Measurements from ENCODE around the gene NAGA.
"Not testable (repeated sequence)": the region's sequence is repeated elsewhere in the genome, so short reads cannot be mapped to it uniquely, and the experiment has no call there.

Gene NAGA

DNA sequence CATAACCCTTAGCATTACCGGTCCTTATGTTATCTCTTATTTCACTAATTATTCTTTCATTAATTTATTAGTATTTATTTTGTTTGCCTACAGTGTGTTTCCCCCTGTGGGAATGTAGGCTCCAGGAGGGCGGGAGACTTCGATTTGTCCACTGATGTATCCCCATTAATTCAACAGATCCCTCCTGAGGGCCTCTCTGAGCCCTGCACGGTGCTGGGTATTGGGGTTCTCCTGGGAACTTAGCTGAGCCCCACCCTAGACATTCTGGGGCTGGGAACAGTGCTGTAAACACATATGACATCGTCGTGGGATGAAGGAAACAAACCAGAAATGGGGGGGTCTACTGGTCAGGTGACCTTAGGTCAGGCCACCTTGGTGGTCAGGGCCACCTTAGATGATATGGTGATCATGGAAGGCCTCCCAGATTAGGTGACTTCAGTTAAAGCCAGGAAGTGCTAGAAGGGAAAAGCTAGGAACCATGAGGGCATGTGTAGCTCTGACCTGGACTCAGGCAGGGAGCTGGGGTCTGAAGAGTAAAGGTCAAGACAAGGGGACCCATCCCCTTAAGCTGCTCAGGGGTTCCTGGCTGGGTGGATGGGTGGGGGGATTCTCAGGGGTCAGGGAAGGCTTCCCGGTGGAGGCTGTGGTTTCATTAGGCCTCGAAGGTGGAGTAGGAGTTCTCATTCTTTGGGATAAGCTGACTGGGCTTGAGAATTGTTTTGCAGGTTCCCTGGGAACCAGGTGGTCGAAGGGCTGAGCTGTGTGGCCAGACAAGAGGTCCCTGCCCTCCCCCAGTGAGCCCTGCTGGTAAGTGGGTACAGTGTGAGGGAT, 4.4 kb upstream of the NAGA start:
- no peak for DNase-seq (ENCODE audit: low read depth in 2 of 2)

DNA sequence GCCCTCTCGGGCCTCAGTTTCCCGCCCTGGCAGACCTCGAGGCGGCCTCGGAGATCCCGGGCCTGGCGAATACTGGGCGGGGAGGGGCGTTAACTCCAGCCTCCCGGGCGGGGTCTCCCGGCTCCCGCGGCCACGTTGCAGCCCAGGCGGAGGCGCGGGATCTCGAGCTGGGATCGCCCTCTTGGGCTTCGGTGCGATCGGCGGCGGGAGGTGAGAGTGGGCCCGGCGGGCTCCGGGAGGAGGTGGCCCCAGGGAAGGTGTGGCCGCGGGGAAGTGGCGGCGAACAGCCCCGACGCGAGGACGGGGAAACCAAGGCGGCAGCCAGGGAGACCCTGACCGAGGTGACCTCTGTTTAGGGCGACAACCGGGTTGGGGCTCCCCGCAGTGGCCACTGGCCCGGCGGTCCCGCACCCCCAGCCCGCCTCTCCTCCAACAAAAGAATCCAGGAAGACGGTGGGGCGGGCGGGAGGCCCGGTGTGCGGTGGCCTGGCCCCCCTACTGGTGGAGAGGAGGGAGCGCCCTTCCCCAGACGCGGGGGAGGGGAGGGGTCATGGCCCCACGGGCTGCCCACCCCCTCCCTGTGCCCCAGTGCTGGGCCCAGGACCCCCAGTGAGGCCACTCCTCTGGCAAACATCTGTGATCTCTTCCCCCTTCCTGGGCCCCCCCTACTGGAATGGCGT, 3.7 kb upstream of the NAGA start, which contains the start of gene PHETA2:
Gene PHETA2 (plus strand): TSS at position 117 of the 680 bp plus-strand sequence. CDS start 3,046 bp downstream, outside the sequence.
- no peak for DNase-seq (ENCODE audit: low read depth in 2 of 2)

DNA sequence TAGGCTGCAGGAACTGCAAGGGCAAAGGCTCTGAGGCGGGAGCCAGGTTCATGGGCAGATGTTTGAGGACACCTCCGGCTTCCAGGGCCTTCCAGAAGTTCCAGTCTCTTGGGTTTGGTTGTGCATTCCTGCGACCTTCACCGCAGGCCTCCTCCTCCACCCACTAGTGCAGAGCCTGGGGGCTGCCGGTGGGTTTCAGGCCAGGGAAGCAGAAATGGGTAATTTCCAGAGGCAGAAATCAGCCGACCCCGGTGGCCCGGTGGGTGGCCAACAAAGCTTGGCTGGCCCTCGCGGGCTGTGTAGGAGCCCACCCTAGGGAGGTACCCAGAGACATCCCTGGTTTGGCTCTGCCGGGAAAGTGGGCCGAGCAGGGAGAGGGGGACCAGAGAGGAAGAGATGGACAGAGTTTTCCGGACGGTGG, 3.0 kb upstream of the NAGA start:
- no peak for DNase-seq (ENCODE audit: low read depth in 2 of 2)

DNA sequence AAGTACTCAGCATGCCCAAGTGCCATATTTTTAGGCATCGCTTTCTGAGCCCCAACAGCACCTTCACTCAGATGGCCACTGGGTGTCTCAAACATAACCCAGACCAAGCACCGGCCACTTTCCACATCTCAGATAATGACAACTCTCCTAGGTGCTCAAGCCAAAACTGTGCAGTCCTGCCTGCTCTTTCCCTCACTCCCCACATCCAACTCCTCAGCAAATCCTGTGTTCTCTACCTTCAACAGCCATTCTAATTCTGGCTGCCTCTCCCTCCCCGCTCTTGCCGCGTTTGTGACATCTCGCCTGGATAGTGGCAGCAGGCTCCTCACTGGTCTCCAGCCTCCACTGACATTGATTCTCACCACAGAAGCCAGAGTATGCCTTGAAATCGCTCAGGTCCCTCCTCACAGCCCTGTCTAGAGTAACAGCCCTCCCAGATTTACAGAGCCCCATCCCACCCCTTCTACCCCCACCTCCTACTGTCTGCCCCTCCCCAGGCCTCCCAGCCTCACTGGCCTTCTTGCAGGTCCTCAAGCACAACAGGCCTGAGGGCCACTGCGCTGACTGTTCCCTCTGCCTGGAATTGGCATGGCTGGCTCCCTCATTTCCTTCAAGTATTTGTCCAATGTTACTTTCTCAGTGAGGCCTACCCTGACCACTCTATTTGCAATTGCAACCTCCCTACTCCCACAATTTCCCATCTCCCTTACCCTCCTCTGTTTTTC, 2.2 kb upstream of the NAGA start:
- no peak for DNase-seq (ENCODE audit: low read depth in 2 of 2)

DNA sequence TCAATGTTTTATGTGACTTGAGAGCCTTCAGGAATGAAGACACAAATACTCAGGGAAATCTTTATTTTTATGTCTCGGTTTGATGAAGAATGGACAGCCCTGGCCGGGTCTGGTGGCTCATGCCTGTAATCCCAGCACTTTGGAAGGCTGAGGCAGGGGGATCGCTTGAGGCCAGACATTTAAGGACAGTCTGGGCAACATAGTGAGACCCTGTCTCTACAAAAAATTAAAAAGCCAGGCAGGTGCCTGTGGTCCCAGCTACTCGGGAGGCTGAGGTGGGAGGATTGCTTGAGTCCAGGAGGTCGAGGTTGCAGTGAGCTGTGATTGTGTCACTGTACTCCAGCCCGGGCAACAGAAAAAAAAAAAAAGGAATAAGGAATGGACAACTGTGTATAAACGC, 896 bp upstream of the NAGA start:
- DNase-seq (ENCODE audit: low read depth in 2 of 2) = not testable (repeated sequence)

DNA sequence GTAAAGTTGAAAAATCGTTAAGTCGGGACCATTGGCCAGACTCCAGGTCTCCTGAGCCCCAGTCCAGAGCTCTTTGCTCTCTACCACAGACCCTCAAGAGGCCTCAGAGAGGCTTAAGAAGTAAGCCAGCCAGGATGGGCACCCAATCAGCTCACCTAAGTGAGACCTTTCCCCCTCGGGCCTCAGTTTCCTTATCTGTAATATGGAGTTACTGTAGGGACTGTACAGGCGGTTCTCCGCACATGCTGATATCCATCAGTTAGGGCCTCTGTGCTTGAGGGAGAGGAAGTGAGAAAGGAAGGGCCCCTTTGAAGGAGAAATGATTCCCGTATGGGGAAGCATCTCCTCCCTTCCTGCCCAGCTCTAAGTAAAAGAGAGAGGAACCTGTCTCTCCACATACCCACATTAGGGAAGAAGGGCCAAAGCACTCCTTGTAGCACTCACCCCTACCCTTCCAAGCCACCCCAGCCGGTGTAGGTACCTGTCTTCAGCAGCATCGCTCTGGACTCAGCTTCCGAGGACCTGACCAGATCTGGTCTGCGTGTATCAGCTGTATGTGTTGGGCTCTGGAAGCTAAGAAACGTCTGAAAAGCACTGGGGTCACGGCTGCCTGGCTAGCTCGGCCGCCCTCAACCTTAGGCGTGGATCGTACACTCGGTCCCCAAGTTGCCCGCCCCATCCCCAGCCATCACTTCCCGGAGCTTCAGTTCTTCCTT, 653 bp downstream of the NAGA start:
- no peak for DNase-seq (ENCODE audit: low read depth in 2 of 2)

DNA sequence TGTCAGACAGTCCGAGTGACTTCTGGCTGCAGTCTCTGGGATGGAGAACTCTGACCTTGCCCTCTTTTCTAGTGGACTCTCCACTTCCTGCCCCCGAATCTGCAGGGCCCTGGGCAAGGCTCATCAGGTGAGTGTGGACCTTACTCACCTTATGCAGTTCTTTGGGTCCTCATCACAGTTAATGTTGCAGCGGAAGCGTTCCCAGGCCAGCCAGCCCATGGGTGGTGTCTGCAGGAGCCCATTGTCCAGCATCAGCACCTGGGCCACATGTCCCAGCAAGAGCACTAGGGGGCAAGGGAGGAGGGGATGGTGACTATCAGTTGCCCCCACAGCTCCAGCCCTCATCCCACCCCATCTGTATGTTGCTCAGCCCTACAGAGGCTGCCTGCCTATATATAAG, 2.3 kb downstream of the NAGA start:
- no peak for DNase-seq (ENCODE audit: low read depth in 2 of 2)

DNA sequence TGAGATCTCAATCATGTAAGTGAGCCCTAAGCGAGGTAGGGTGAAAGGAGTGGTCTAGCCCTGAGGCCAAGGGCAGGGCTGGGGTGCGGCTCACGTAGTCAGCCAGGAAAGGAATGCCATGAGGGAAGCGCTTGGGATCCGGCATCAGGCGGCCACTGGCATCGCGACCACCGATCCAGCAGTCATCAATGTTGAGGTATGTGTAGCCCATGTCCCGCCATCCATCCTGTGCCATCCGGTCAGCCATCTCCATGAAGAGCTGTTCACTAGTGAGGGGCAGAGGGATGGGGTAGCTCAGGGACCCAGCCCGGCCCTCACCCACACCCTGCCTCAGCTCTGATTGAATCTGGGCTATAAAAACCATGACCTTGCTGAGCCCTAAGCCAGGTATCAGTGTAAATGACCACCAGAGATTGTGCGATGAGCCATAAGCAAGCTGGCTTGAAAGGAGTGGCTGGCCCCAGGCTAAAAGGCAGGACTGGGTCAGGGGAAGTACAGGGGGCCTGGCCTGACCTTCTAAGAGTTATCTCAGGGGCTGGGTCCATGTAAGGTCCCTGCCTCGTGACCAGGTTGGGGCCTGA, 2.9 kb downstream of the NAGA start:
- no peak for DNase-seq (ENCODE audit: low read depth in 2 of 2)

DNA sequence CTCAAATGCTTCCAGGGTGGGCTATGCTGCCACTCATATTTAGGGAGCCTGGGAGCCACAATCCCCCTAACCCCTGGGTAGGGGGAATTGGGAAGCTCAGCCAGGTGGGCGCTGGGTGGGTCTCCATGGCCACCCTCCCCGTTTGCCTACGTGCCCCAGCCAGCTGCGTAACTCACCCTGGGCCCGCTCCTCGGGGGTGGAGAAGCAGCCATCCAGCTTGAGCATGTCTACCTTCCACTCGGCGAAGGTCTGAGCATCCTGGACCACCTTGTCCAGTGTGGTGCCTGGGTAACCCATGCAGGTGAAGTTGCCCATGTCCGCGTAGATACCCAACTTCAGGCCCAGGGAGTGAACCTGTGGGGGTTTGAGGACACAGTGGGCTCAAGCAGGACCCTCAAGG, 3.7 kb downstream of the NAGA start:
- no peak for DNase-seq (ENCODE audit: low read depth in 2 of 2)

DNA sequence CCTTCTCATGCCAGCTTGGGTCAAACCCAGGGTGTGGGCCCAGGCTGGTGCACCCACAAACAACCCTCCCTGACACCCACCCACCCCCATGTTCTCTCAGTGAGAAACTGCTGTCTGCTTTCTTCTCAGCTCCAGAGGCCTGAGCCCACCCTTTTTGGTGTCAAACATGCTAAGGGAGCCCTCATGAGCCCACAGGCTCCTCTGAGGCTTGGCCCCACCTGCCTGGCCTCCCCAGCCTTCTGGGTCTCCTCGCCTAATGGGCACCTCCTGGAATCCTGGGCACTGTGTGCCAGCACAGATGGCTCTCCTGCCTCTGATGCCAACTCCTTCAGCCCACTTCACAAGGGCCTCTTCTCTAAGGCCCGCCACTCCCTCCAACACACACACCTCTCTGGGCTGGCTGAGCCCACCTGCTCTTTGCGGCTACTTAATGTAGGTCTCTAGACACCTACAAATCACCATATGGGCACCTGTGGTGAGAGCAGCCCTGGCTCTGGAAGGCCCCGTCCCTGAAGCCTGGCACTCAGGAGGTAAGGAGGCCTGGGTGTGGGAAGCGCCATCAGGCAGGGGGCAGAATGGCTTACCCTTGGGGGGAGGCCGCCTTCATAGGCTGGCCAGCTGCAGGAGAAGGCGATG, 4.4 kb downstream of the NAGA start:
- DNase-seq (ENCODE audit: low read depth in 2 of 2) = no peak

DNA sequence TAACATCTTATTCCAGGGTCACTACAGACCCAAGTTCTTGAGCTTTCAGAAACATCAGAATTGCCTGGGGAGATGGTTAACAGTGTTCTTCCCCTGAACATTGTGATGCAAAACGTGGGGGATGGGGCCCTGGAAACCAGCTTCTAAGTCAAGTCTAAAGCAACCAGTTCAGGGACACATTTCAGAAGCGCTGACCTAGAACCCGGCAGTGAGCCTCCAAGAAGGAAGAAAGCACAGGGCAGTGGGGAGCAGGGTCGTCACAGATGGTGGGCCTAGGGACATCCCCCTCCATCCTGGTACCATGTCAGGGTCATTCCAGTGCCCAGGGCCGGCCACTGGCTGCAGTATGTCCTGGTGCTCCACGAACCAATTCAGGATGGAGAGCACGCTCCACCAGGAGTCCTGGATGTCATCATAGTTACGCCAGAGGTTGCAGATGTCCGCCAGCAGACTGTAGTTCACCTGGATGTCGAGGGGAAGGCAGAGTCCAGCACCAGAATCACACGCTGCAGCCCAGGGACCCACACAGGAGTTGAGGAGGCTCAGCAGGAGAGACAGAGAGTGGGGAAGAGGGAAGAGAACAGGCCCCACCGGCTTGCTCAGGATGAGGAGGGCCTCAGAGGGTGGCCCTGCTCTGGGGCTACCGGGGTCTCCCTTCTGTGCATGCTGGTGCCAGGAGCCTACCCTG, 5.0 kb downstream of the NAGA start:
- DNase-seq (ENCODE audit: low read depth in 2 of 2) = no peak

DNA sequence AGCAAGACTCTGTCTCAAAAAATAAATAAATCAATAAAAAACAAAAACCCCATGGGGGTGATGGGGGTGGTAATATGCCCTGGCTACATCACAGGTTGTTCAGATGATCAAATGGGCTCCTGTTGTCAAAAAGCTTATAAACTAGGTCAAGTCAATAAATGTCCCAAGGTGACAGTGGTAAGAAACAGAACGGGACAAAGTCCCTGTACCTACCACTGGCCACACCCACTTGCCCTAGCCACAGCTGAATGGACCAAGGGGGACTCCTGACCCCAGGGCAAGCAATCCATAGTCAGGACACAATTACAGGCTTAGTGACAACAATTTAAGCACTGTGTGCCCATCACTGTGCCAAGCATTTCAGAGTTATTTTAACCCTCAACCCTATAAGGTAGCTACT, 6.0 kb downstream of the NAGA start:
- DNase-seq (ENCODE audit: low read depth in 2 of 2) = no peak

DNA sequence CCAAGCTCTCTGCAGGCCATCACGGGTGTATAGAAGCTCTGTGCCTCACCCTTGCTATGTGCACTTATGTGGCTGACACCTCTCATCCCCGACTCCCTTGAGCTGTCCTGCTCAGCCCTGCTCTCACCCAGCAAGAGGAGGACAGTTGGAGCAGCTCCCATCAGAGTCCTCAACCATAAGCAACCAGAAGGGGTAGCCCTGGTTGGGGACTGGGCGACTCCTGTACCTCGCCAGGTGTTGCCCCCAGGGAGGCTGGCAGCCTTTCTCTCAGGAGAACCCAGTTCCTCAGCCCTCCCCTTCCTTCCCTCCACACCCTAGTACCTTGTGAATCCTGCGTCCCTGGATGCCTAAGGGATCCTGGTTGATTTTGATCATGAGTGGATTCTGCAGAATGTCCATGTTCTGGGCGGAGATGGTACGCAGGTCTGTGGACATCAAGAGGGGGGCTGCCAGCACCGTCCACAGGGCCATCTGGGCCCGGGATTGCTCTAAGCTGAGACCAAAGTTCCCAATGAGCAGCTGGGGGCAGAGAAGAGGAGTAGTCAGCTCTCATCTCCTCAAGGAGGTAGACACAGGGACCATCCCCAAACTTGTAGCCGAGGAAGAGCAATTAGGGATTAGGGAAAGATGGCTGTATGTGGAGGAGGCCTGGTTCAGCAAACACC, 8.0 kb downstream of the NAGA start:
- DNase-seq (ENCODE audit: low read depth in 2 of 2) = no peak

DNA sequence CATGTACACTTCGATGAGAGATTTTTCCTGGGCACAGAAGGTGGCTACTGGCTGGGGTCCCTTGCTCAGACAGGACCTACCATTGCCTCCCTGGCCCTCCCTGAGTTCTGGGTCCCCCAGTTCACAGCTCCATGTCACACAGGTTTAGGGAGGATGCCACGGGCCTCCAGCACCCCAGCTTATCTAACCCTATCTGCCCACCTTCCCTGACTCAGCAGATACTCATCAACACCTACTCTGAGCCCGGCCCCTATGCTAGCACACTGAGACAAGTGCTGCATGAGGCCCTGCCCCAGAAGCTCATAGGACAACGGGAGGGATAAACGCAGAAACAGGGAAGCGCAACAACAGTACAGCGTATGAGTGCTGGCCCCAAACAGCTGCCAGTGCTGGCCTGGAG, 9.6 kb downstream of the NAGA start:
- DNase-seq (ENCODE audit: low read depth in 2 of 2) = no peak

DNA sequence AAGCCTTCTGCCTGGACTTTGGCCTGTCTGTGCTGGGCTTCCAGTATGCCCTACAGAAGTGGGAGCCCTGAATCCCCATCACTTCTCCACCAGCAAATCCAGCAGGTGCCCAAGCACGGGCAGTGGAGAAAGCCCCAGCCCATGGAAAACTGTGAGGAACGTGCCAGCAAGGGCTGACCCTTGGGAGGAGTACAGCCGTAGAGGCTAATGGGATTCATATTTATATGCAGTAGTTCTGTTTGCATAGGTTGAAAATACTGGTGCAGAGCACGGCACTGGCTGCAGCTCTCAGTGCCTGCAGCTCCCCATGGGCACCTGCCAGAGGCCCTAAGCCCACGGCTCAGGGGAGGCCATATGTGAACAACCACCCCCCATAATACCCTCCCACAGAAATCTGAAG, 10.1 kb downstream of the NAGA start:
- DNase-seq (ENCODE audit: low read depth in 2 of 2) = no peak

DNA sequence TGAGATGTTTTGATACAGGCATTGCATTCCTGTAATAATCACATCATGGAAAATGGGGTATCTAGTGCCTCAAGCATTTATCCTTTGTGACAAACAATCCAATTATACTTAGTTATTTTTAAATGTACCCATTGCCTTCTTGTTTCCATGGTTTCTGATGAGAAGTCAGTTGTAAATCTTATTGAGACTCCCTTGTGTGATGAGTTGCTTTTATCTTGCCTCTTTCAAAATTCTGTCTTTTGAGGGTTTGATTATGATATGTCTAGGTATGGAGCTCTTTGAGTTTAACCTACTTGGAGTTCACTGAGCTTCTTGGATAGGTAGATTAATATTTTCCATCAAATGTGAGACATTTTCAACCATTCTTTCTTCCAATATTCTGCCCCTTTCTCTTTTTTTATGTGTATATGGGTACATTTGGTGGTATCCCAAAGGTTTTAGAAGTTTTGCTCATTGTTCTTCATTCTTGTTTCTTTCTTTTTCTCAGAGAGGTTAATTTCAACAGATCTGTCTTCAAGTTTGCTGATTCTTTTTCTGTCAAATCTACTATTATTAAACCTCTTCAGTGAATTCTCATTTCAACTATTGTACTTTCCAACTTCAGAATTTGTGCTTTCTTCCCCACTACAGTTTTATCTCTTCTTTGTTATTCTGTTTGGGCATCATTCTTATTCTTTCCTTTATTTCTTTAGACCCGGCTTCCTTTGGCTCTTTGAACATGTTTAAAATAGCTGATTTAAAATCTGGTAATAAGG, 13.7 kb downstream of the NAGA start:
- no peak for DNase-seq (ENCODE audit: low read depth in 2 of 2)

DNA sequence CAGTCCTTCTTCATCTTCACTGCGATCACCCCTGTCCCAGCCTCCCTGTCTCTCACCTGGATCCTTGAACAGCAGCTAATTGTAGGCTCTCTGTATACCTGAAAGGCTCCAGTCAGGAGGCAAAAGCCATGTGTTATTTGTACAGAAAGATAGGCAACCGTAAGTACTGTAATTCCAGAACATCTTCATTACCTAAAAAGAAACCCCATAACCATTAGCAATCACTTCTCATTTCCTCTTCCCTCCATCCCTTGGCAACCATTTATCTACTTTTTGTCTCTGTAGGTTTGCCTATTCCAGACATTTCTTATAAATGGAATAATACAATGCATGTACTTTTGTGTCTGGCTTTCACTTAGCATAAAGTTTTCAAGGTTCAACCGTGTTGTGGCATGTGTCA, 17.8 kb downstream of the NAGA start:
- DNase-seq (ENCODE audit: low read depth in 2 of 2) = no peak

DNA sequence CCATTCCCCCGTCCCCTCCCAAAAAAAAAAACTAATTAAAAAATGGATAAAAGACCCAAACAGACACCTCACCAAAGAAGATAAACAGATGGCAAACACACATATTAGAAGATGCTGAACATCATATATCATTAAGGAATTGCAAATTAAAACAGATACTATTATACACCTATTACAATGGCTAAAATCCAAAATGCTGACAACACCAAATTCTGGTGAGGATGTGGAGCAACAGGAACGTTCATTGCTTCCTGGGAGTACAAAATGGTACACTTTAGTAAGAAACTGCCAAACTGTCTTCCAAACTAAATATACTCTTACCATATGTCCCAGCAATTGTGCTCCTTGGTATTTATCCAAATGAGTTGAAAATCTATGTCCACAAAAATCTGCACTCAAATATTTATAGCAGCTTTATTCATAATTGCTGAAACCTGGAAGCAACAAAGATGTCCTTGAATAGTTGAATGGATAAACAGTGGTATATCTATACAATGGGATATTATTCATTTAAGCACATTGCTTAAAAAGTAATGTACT, 19.9 kb downstream of the NAGA start:
- no peak for DNase-seq (ENCODE audit: low read depth in 2 of 2)

DNA sequence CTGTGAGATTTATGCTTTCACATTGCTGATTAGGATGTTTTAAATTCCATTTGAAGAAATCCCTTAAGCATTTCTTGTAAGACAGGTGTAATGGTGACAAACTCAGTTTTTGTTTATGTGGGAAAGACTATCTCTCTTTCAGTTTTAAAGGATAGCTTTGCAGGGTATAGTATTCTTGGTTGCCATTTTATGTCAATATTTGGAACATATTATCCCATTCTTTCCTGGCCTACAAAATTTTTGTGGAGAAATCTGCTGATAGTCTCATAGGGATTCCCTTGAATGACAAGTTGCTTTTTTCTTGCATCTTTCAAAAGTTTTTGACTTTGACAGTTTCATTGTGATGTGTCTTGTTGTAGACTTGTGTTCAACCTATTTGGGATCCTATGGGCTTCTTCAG, 28.8 kb downstream of the NAGA start:
- no peak for DNase-seq (ENCODE audit: low read depth in 2 of 2)

All from stimulated activated CD8-positive, alpha-beta memory T cell treated with anti-CD3 and anti-CD28 coated beads, Interleukin-7, amount 100 ng/mL, for 1 hour (primary cell).